Coronary artery (tissue), 2 donors: ENCODE results near the gene CTDSP1.
A peak's percentile ranks its signal among the peaks of the same experiment; 100 is the strongest.

Experiments used
- DNase-seq: peaks from one replicate; pipeline ENCODE4 v3.0.0-alpha.2; 2017; ENCODE audit warnings: low spot score
- H3K27ac ChIP-seq, 2 donors: fragments of 200-600 bp; sonication (generic); one replicate each; pipeline ENCODE4 v1.5.1; 2016 to 2019
- H3K4me3 ChIP-seq: fragments of 200-600 bp; sonication (generic); 2 replicates; pipeline ENCODE4 v1.5.1; 2016; ENCODE audit warnings: mild to moderate bottlenecking, moderate library complexity
- TF ChIP-seq, protein P1 (sequence below): fragments of 200-600 bp; sonication (generic); IDR thresholded peaks from one replicate; pipeline ENCODE4 v1.5.1; 2019; ENCODE audit warnings: antibody characterized with exemption

CTDSP1 gene

DNA sequence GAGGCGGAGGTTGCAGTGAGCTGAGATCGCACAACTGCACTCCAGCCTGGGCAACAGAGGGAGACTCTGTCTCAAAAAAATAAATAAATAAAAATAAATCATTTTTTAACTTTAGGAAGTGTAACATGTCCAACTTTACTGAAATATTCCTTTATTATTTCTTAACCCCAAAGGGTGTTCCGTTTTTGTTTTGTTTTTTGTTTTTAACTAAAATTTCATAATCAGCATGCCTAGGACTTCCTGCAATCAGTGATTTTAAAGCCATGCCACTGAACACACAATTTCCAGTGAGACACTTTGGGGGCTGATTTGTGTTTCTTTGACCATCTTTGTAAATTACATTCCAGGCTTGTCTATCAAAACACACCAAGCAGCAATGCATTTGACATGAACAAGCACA, 35.9 kb upstream of the CTDSP1 start:
- TF ChIP-seq, protein P1, sequence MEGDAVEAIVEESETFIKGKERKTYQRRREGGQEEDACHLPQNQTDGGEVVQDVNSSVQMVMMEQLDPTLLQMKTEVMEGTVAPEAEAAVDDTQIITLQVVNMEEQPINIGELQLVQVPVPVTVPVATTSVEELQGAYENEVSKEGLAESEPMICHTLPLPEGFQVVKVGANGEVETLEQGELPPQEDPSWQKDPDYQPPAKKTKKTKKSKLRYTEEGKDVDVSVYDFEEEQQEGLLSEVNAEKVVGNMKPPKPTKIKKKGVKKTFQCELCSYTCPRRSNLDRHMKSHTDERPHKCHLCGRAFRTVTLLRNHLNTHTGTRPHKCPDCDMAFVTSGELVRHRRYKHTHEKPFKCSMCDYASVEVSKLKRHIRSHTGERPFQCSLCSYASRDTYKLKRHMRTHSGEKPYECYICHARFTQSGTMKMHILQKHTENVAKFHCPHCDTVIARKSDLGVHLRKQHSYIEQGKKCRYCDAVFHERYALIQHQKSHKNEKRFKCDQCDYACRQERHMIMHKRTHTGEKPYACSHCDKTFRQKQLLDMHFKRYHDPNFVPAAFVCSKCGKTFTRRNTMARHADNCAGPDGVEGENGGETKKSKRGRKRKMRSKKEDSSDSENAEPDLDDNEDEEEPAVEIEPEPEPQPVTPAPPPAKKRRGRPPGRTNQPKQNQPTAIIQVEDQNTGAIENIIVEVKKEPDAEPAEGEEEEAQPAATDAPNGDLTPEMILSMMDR, result no peak
- Histone ChIP-seq H3K4me3 (no peak overlapping the region), H3K27ac (no peak overlapping the region)
- DNase-seq, result no peak

DNA sequence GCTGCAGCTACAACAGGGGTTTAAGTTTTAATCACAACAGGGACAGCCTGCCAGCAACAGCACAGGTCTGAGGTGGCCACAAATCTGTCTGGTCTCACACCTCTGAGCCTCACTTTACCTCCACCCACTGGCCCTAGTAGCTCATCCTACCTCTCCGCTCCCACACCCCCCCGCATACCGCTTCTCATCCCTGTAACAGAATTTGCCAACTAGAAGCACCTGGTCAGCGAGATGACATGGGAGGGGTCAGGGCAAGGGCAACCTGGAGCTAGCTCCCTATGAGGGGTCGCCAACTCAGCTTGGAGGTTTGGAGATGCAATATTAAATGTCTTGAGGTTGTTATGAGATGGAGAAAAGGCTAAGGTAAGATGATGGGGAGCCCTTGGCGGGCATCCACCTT, 35.5 kb upstream of the CTDSP1 start:
- H3K27ac ChIP-seq, result no peak overlapping the region
- no peak for DNase-seq
- no peak overlapping the region for H3K4me3 ChIP-seq
- TF ChIP-seq, protein P1, result no peak

DNA sequence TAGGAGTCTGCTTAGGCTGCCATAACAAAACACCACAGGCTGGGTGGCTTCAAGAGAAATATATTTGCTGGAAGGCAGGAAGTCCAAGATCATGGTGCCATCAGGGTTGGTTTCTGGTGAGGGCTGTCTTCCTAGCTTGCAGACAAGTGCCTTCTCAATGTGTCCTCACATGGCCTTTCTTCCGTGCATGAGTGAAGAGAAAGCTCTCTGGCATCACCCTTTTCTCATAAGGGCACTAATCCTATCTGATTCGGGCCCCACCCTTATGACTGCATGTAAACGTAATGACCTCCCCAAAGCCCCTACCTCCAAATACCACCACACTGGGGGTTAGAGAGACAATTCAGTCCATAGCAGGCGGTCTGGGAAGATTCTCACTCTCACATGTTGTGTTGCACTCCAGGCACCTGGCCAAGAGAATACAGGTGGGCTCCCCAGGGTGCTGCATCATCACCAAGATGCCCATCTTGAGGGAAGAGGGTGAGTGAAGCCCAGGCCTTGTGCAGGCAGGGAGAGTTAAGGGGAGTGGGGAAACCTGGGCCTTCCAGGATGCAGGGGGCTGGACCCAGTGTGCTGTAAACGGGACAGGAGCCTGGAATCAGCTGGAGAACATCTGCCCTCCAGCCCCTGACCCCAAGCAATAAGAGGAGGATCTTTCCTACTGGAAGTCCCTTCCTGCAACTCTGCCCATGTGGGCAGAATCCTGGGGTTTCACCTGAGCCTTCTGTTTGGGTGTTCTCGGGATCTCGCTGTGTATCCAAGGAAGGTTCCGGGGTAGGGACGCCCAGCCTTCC, 32.9 kb upstream of the CTDSP1 start:
- Histone ChIP-seq H3K27ac (peak overlapping the region; percentile 81 to 94), H3K4me3 (peak overlapping the region; percentile 71)
- peak; percentile 72 for DNase-seq
- TF ChIP-seq, protein P1, result no peak

DNA sequence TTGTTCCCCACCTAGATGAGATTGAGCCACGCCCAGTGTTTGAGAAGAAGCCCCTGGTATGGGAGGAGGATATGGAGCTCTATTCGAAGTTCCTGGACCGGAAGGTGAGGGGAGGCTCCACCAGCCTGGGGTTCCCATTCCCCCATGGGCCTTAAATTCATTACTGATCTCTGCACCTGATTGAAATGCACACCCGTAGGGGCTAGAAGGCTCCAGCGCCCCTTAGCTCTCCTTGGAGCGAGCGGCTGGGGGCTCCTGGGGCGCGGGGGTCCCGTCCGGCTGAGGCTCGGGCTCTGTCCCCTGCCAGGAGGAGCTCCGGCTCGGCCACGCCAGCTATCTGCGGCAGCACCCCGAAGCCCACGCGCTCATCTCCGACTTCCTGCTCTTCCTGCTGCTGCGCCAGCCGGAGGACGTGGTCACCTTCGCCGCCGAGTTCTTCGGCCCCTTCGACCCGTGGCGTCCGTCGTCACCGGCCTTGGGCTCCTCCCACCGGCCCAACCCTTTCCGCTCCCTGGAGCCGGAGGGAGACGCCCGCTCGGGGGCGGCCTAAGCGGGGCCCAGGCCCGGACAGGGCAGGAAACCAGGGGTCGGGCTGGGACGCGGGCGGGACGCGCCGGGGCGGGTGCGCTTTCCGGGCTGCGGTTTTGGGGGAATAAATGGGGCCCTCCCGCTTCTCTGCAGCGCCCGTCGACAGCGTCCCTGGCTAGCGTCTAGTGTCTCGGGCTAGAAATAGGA, 32.1 kb upstream of the CTDSP1 start:
- Histone ChIP-seq H3K27ac (peak overlapping the region; percentile 81 to 94), H3K4me3 (peak overlapping the region; percentile 71)
- TF ChIP-seq, protein P1, result no peak
- peak; percentile 92 for DNase-seq

DNA sequence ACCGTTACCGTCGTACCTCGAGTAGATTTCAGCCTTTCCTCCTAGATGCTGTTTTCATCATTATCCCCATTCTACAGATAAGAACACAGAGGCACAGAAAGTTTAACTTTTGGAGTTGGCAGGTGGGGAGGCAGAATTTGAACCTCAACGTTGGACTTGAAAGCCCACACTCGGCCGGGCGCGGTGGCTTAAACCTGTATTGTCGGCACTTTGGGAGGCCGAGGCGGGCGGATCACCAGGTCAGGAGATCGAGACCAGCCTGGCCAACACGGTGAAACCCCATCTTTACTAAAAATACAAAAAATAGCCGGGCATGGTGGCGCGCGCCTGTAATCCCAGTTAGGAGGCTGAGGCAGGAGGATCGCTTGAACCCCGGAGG, 31.5 kb upstream of the CTDSP1 start:
- no peak for DNase-seq
- Histone ChIP-seq H3K27ac (peak overlapping the region; percentile 81 to 94), H3K4me3 (peak overlapping the region; percentile 71)
- TF ChIP-seq, protein P1, result no peak

DNA sequence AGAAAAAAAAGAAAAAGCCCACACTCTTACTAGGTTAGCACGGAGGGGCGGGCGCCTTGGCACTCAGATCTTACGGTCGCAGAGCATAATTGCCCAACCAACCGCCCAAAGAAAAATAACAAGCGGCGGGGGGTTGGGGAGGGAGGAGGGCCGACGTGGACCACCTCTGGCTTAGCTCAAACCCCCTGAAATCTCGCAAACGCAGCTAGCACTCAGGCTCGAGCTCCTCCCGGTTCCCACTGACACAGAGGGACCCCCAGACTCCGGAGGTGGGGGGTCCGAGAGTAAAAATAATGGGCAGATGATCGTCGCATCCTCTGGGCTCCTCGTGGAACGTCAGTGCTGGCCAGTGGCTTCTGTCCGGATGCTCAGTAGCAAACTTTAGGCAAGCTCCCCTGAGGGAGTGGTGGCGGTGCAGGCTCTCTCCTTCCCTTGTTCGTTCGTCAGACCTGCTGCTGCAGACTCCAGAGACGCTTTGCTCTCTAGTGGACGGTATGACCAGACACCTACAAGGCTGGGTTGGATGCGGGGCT, 31.0 kb upstream of the CTDSP1 start:
- peak; percentile 74 for DNase-seq
- peak overlapping the region; percentile 71 for H3K4me3 ChIP-seq
- peak overlapping the region in 1 of 2 donors; percentile 94 for H3K27ac ChIP-seq
- TF ChIP-seq, protein P1, result no peak
